Neural crest cell (in vitro differentiated cells): ENCODE results near the gene PCBP4. TPM values are rescaled to one million over a fixed set of nuclear protein-coding genes. Genes with fewer than 3 reads are reported as not detected.

Experiments used
- DNase-seq: peaks from one replicate; pipeline ENCODE4 v3.0.0; 2021; ENCODE audit warnings: low read depth, mixed read lengths, low spot score
- H3K27ac Mint-ChIP-seq: one replicate; pipeline ENCODE4 v1.8.0; 2021; ENCODE audit warnings: mild to moderate bottlenecking, mixed read lengths; ENCODE audit not compliant: unreplicated experiment
- H3K27me3 Mint-ChIP-seq: 2 replicates; pipeline ENCODE4 v1.8.0; 2021; ENCODE audit warnings: low read depth, mild to moderate bottlenecking, mixed read lengths
- H3K36me3 Mint-ChIP-seq: 2 replicates; pipeline ENCODE4 v1.8.0; 2021; ENCODE audit warnings: low read depth, mild to moderate bottlenecking, mixed read lengths
- H3K4me1 Mint-ChIP-seq: 2 replicates; pipeline ENCODE4 v1.8.0; 2021; ENCODE audit warnings: mixed read lengths
- H3K4me3 Mint-ChIP-seq: one replicate; pipeline ENCODE4 v1.8.0; 2021; ENCODE audit warnings: mild to moderate bottlenecking, mixed read lengths
- H3K9me3 Mint-ChIP-seq: 2 replicates; pipeline ENCODE4 v1.8.0; 2021; ENCODE audit warnings: mixed read lengths
- total RNA-seq: library from RNA; stranded (reverse); gene quantifications from 2 replicates; pipeline ENCODE4 v1.2.1, GENCODE V29; 2021
- TF ChIP-seq, protein P1 (sequence below): fragments of 200-600 bp; sonication (generic); conservative IDR thresholded peaks from 2 replicates; pipeline ENCODE4 v1.5.0; 2021; ENCODE audit warnings: antibody characterized with exemption, mild to moderate bottlenecking

Gene PCBP4
- total RNA-seq, 1 donor from 2014 or later, result 235 TPM

DNA sequence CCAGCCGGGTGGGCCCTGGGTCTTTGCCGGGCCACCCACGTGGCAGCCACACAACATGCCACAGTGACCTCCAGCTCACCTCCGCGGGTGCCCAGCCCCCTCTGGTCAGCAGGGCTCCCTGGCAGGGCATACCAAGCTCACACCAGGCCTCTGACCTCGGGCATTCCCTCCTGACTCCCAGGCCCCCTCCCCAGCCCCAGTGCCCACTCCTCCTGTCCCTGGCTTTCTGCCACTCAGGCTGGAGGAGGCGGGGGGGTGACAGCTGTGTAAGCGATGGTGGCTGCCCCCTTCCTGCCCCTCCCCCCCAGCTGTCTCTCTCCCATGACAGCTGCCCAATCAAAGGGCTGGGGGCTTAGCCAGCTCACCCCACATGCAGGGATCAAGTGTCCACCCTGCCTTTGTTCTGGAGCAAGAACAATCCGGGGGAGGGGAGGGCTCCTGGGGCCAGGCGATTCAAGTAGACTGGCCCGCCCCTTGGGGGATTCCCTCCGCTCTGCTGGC is 3.3 kb downstream of the PCBP4 start:
- TF ChIP-seq, protein P1, sequence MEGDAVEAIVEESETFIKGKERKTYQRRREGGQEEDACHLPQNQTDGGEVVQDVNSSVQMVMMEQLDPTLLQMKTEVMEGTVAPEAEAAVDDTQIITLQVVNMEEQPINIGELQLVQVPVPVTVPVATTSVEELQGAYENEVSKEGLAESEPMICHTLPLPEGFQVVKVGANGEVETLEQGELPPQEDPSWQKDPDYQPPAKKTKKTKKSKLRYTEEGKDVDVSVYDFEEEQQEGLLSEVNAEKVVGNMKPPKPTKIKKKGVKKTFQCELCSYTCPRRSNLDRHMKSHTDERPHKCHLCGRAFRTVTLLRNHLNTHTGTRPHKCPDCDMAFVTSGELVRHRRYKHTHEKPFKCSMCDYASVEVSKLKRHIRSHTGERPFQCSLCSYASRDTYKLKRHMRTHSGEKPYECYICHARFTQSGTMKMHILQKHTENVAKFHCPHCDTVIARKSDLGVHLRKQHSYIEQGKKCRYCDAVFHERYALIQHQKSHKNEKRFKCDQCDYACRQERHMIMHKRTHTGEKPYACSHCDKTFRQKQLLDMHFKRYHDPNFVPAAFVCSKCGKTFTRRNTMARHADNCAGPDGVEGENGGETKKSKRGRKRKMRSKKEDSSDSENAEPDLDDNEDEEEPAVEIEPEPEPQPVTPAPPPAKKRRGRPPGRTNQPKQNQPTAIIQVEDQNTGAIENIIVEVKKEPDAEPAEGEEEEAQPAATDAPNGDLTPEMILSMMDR, result no peak
- H3K9me3 Mint-ChIP-seq, result no peaks in the 10 kb centered on the region
- H3K4me1 Mint-ChIP-seq, result peaks cover 57% of the 10 kb centered on the region
- no peaks in the 10 kb centered on the region for H3K36me3 Mint-ChIP-seq
- H3K4me3 Mint-ChIP-seq, result peak overlapping the region; percentile 95
- no peak overlapping the region for H3K27ac Mint-ChIP-seq
- DNase-seq, result no peak
- H3K27me3 Mint-ChIP-seq, result no peaks in the 10 kb centered on the region

DNA sequence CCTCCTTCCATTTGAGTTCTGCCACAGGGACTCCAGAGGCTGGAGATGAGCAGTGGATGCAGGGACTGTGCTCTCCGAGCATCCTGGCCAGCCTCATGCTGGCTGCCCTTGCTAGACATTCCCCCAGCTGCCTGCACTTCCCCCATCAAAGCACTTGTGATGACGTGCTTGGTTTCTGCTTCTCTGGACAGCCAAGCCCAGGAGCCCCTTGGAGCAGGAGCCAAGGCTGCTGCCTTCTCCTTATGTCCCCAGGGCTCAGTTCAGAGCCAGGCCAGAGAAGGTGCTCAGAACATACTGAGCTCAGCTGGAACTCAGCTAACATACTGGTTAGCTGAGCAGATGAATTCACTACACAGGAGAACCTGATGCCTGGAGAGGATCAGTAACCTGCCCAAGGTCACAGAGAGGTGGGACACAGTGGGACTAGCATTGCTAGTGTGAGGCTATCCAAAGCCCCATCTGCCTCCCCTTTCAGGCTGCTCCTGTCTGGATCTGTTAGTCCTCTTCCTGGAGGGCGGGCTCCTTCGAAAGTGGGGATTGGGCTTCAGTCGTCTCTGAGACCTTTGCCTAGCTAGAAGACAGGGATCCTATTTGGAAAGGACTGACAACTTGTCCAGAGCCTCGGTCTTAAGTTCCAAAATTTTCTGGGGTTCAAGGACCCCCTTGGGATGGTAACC is 4.3 kb downstream of the PCBP4 start:
- no peak for DNase-seq
- TF ChIP-seq, protein P1, result no peak
- H3K36me3 Mint-ChIP-seq, result peaks cover 4% of the 10 kb centered on the region
- H3K4me1 Mint-ChIP-seq, result peaks cover 51% of the 10 kb centered on the region
- H3K9me3 Mint-ChIP-seq, result no peaks in the 10 kb centered on the region
- H3K27ac Mint-ChIP-seq, result no peak overlapping the region
- no peak overlapping the region for H3K4me3 Mint-ChIP-seq
- H3K27me3 Mint-ChIP-seq, result no peaks in the 10 kb centered on the region

DNA sequence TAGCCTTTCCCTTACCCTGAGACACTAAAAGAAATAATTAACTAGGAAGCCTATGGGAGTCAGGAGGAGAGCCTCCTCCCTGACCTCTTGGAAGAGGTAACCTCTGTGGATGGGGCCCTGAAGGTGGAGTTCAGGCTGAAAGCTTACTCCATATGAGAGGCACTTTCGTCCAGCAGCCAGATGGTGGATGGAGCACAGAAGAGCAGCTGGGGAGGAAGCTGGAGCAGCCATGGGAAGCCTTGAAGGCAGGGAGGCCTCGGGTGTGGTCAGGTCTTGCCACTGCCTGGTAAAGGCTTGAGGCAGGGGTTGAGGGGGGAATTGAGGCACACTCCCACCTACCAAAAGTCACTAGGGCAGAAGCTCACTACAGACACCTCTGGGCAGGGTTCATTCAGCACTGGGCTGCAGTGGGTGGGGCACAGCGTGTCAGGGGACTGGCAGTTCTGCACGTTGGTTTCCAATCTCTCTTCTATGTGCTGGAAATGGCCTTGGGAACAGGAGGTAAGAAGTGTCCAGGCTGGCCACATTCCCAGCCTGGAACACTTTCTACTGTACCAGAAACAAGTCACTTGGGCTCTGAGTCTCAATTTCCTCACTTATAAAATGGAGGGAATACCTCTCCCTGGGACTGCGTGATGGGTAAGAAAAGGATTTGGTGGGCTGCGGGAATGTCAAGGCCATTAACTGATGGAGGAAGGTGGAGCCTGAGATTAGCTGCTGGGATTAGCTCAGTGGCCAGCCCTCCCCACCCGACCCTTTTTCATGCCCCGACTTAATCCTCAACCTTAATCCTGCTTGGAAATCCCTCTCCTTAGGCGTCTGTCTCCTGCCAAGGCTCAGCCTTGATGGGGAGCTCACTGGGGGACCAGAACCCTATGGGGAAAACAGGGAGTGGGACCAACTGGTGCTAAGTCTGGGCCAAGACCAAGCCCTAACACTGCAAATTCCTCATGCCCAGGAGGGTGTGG is 5.4 kb downstream of the PCBP4 start:
- H3K9me3 Mint-ChIP-seq, result no peaks in the 10 kb centered on the region
- peaks cover under 1% of the 10 kb centered on the region for H3K27me3 Mint-ChIP-seq
- H3K27ac Mint-ChIP-seq, result peak overlapping the region; percentile 44

DNA sequence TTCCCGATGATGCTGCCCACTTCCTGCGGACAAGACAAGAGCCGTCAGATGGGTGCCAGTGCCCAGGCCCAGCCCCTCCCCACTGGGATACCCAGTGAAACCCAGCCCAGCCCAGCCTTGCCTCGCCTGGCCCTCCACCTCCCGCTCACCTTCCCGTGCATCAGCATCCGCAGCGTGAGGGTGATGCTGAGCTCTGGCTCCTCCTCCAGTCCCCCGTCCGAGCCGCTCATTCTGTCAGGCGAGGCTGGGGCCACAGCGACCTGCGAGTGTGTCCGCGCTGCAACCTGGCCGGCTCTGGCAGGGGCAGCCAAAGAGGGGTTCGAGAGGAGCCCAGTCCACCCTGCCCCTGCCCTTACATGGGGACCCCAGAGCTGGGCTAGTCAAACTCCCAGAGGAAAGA is 6.2 kb downstream of the PCBP4 start:
- H3K27me3 Mint-ChIP-seq, result peaks cover 5% of the 10 kb centered on the region
- H3K9me3 Mint-ChIP-seq, result no peaks in the 10 kb centered on the region
- peak overlapping the region; percentile 71 for H3K4me3 Mint-ChIP-seq
- peaks cover 4% of the 10 kb centered on the region for H3K36me3 Mint-ChIP-seq
- no peak for DNase-seq
- TF ChIP-seq, protein P1, result no peak
- H3K27ac Mint-ChIP-seq, result peak overlapping the region; percentile 44
- peaks cover 41% of the 10 kb centered on the region for H3K4me1 Mint-ChIP-seq

More for the DNA sequence above, 5.4 kb downstream of the PCBP4 start:
- DNase-seq, result no peak
- TF ChIP-seq, protein P1, result no peak
- Mint-ChIP-seq H3K4me3 (peak overlapping the region; percentile 71), H3K4me1 (peaks cover 49% of the 10 kb centered on the region), H3K36me3 (peaks cover 4% of the 10 kb centered on the region)

DNA sequence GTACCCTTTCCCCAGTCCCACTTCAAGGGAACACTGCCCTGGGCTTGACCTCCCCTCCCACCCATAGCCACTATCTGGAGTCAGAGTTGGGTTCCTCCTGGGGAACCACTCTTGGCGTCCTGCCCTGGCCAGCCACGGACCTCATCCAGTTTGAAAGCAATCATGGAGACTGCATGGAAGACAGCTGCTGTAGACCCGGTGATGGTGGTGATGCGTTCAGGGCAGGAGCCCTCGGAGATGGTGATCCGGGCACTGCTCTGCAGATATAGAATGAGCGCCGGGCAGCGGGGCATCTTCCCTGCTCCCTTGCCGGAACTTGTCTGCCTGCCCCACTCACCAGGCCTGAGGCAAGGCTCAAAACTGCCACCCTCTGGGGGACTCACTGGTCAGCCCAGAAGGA is 6.9 kb downstream of the PCBP4 start:
- peaks cover 4% of the 10 kb centered on the region for H3K36me3 Mint-ChIP-seq
- H3K27ac Mint-ChIP-seq, result no peak overlapping the region
- TF ChIP-seq, protein P1, result no peak
- H3K4me1 Mint-ChIP-seq, result peaks cover 35% of the 10 kb centered on the region
- peaks cover 5% of the 10 kb centered on the region for H3K27me3 Mint-ChIP-seq
- no peak for DNase-seq
- H3K9me3 Mint-ChIP-seq, result no peaks in the 10 kb centered on the region
- H3K4me3 Mint-ChIP-seq, result no peak overlapping the region
